ENCODE measurements around the gene STAT5A.

DNA sequence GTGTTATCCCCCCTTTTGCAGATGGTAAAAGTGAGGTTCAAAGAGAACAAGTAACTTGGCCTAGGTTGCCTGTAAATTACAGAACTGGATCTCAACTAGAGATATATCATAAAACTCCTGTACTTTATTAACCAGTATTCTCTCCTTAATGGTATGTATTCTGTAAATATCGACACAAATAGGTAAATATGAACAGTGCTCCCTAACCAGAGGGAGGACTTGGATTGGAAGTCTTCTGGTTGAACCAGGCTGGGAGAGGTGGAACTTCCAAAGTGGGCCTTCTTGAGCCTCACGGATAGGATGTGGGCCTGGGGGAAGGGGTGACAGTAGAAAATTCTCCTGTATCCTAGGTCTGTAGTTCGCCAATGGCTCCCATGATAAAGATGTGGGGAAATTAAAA, 7.7 kb downstream of the STAT5A start:
- TF ChIP-seq, protein P1, sequence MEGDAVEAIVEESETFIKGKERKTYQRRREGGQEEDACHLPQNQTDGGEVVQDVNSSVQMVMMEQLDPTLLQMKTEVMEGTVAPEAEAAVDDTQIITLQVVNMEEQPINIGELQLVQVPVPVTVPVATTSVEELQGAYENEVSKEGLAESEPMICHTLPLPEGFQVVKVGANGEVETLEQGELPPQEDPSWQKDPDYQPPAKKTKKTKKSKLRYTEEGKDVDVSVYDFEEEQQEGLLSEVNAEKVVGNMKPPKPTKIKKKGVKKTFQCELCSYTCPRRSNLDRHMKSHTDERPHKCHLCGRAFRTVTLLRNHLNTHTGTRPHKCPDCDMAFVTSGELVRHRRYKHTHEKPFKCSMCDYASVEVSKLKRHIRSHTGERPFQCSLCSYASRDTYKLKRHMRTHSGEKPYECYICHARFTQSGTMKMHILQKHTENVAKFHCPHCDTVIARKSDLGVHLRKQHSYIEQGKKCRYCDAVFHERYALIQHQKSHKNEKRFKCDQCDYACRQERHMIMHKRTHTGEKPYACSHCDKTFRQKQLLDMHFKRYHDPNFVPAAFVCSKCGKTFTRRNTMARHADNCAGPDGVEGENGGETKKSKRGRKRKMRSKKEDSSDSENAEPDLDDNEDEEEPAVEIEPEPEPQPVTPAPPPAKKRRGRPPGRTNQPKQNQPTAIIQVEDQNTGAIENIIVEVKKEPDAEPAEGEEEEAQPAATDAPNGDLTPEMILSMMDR (IDR thresholded peaks at IDR 0.05), result no peak
- no peak for TF ChIP-seq POLR2A (IDR thresholded peaks at IDR 0.05; ENCODE audit: low read depth)
- TF ChIP-seq POLR2AphosphoS5 (IDR thresholded peaks at IDR 0.05), result no peak

Measured in esophagus muscularis mucosa (tissue), 3 donors.